Smooth muscle cell (in vitro differentiated cells): ENCODE data around the gene GLDC. TPM values are rescaled to one million over a fixed set of nuclear protein-coding genes. Genes with fewer than 3 reads are reported as not detected.

Experiments used
- DNase-seq: peaks from one replicate; lab custom pipeline; 2025; ENCODE audit not compliant: unreplicated experiment; lab: John Stamatoyannopoulos, UW
- H2AFZ ChIP-seq: fragments of 200-600 bp; sonication (generic); 2 replicates; pipeline ENCODE4 v1.6.0; 2016; ENCODE audit warnings: antibody characterized with exemption, low read depth, mild to moderate bottlenecking
- H3F3A ChIP-seq: fragments of 200-600 bp; sonication (generic); 2 replicates; pipeline ENCODE4 v1.6.0; 2017; ENCODE audit warnings: antibody characterized with exemption, low read depth
- H3K27ac ChIP-seq: fragments of 200-600 bp; sonication (generic); 2 replicates; pipeline ENCODE4 v1.5.1; 2016; ENCODE audit warnings: low read depth, mild to moderate bottlenecking
- H3K27me3 ChIP-seq: fragments of 200-600 bp; sonication (generic); 2 replicates; pipeline ENCODE4 v1.6.1; 2016; ENCODE audit warnings: low read depth, mild to moderate bottlenecking
- H3K36me3 ChIP-seq: fragments of 200-600 bp; sonication (generic); 2 replicates; pipeline ENCODE4 v1.5.1; 2016; ENCODE audit warnings: low read depth
- H3K4me1 ChIP-seq: fragments of 200-600 bp; sonication (generic); 2 replicates; pipeline ENCODE4 v1.5.1; 2016; ENCODE audit warnings: low read depth
- H3K4me2 ChIP-seq: fragments of 200-600 bp; sonication (generic); 2 replicates; pipeline ENCODE4 v1.6.0; 2016; ENCODE audit warnings: mild to moderate bottlenecking
- H3K4me3 ChIP-seq: fragments of 200-600 bp; sonication (generic); 2 replicates; pipeline ENCODE4 v1.5.1; 2016; ENCODE audit warnings: mild to moderate bottlenecking
- H3K79me2 ChIP-seq: fragments of 200-600 bp; sonication (generic); 2 replicates; pipeline ENCODE4 v1.6.0; 2016; ENCODE audit warnings: low read depth, mild to moderate bottlenecking
- H3K9ac ChIP-seq: fragments of 200-600 bp; sonication (generic); 2 replicates; pipeline ENCODE4 v1.6.0; 2016; ENCODE audit warnings: low read depth
- H3K9me3 ChIP-seq: fragments of 200-600 bp; sonication (generic); replicated peaks from 2 replicates; pipeline ENCODE4 v1.5.1; 2016; ENCODE audit warnings: low read depth
- H4K20me1 ChIP-seq: fragments of 200-600 bp; sonication (generic); 2 replicates; pipeline ENCODE4 v1.6.0; 2016; ENCODE audit warnings: low read depth
- WGBS: methylation state at CpG from one replicate; pipeline ENCODE4 v1.1.7; 2016; ENCODE audit warnings: low lambda C conversion rate; 5-methylcytosine and 5-hydroxymethylcytosine counted together
- polyA plus RNA-seq: library from polyadenylated mRNA; unstranded; fragments of >200 nt; fragmentation: Nextera tagmentation; extraction: Ambion mirVana; gene quantifications from 2 replicates; pipeline ENCODE4 v1.2.1, GENCODE V29; 2016
- total RNA-seq: library from RNA; depleted of rRNA; stranded (reverse); fragments of >200 nt; gene quantifications from 2 replicates; pipeline ENCODE4 v1.2.3, GENCODE V29; 2014
- TF ChIP-seq, protein P1 (sequence below): fragments of 200-600 bp; sonication (generic); IDR thresholded peaks from 2 replicates; pipeline ENCODE4 v1.5.1; 2017; ENCODE audit warnings: borderline replicate concordance, mild to moderate bottlenecking, antibody characterized with exemption; ENCODE audit not compliant: insufficient read depth, poor library complexity, severe bottlenecking

GLDC gene
- total and polyA plus RNA-seq, 2 experiments from 2014 or later: 0.13 to 0.45 TPM

GRCh38 chr9:6614489-6614888 is 31.0 kb downstream of the GLDC start:
- DNase-seq: no peak
- Histone ChIP-seq H3K27ac (no peak overlapping the region), H4K20me1 (no peaks in the 10 kb centered on the region), H3K36me3 (no peaks in the 10 kb centered on the region), H3K4me1 (no peaks in the 10 kb centered on the region), H3K79me2 (no peaks in the 10 kb centered on the region), H2AFZ (no peak overlapping the region), H3F3A (no peaks in the 10 kb centered on the region), H3K9me3 (no peaks in the 10 kb centered on the region), H3K4me3 (no peak overlapping the region), H3K9ac (no peak overlapping the region), H3K4me2 (no peak overlapping the region), H3K27me3 (no peaks in the 10 kb centered on the region)
- 93% methylated on average over 5 of the region's 5 CpGs for WGBS
- TF ChIP-seq, protein P1, sequence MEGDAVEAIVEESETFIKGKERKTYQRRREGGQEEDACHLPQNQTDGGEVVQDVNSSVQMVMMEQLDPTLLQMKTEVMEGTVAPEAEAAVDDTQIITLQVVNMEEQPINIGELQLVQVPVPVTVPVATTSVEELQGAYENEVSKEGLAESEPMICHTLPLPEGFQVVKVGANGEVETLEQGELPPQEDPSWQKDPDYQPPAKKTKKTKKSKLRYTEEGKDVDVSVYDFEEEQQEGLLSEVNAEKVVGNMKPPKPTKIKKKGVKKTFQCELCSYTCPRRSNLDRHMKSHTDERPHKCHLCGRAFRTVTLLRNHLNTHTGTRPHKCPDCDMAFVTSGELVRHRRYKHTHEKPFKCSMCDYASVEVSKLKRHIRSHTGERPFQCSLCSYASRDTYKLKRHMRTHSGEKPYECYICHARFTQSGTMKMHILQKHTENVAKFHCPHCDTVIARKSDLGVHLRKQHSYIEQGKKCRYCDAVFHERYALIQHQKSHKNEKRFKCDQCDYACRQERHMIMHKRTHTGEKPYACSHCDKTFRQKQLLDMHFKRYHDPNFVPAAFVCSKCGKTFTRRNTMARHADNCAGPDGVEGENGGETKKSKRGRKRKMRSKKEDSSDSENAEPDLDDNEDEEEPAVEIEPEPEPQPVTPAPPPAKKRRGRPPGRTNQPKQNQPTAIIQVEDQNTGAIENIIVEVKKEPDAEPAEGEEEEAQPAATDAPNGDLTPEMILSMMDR: no peak

- no peaks in the 10 kb centered on the region for H3F3A ChIP-seq
- no peaks in the 10 kb centered on the region for H3K36me3 ChIP-seq
- 86% methylated on average over 1 of the region's 1 CpG for WGBS
- H3K4me2 ChIP-seq: no peak overlapping the region
- no peaks in the 10 kb centered on the region for H3K79me2 ChIP-seq
- H3K4me3 ChIP-seq: no peak overlapping the region
- H3K27me3 ChIP-seq: no peaks in the 10 kb centered on the region
- H3K9me3 ChIP-seq: no peaks in the 10 kb centered on the region
- H4K20me1 ChIP-seq: no peaks in the 10 kb centered on the region
- H3K27ac ChIP-seq: no peak overlapping the region
- no peaks in the 10 kb centered on the region for H3K4me1 ChIP-seq
- TF ChIP-seq, protein P1: no peak
- no peak overlapping the region for H3K9ac ChIP-seq
- DNase-seq: no peak
- no peak overlapping the region for H2AFZ ChIP-seq
Measured at GRCh38 chr9:6611865-6612264, 33.7 kb downstream of the GLDC start.

DNA sequence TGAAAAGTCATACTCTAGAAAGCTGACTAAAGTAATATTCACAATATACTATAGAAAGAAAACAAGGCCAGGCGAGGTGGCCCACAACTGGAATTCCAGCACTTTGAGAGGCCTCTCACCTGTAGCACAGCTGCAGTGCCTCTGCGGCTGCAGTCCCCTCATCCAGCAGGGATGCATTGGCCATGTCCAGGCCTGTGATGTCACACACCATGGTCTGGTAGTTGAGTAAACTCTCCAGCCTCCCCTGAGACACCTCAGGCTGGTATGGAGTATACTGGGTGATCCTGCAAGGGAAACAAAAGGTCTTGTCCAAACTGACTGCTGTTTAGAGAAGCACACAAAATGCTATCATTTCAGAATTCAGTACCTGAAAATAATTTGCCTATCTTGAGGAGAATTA is 35.5 kb downstream of the GLDC start:
- Histone ChIP-seq H3K27ac (no peak overlapping the region), H3K79me2 (no peaks in the 10 kb centered on the region), H4K20me1 (no peaks in the 10 kb centered on the region), H3F3A (no peaks in the 10 kb centered on the region), H2AFZ (no peak overlapping the region), H3K36me3 (no peaks in the 10 kb centered on the region), H3K4me2 (no peak overlapping the region), H3K27me3 (no peaks in the 10 kb centered on the region), H3K4me1 (no peaks in the 10 kb centered on the region), H3K4me3 (no peak overlapping the region), H3K9me3 (no peaks in the 10 kb centered on the region), H3K9ac (no peak overlapping the region)
- 91% methylated on average over 2 of the region's 2 CpGs for WGBS
- no peak for DNase-seq
- TF ChIP-seq, protein P1: no peak

GRCh38 chr9:6609497-6610016 is 36.0 kb downstream of the GLDC start:
- no peaks in the 10 kb centered on the region for H3K9me3 ChIP-seq
- H3K4me1 ChIP-seq: no peaks in the 10 kb centered on the region

More at GRCh38 chr9:6609497-6610016, 36.0 kb downstream of the GLDC start:
- H4K20me1 ChIP-seq: no peaks in the 10 kb centered on the region
- H3F3A ChIP-seq: no peaks in the 10 kb centered on the region
- no peak overlapping the region for H3K4me3 ChIP-seq
- H3K79me2 ChIP-seq: no peaks in the 10 kb centered on the region
- no peaks in the 10 kb centered on the region for H3K36me3 ChIP-seq
- H3K27ac ChIP-seq: no peak overlapping the region
- H3K9ac ChIP-seq: no peak overlapping the region
- DNase-seq: no peak
- WGBS: 96% methylated on average over 11 of the region's 11 CpGs
- H3K27me3 ChIP-seq: no peaks in the 10 kb centered on the region
- H3K4me2 ChIP-seq: no peak overlapping the region
- TF ChIP-seq, protein P1: no peak
- H2AFZ ChIP-seq: no peak overlapping the region
